Activated CD4-positive, alpha-beta T cell treated with anti-CD3 and anti-CD28 coated beads for 36 hours (primary cell): ENCODE measurements around the gene MAS1L. TPM values are rescaled to one million over a fixed set of nuclear protein-coding genes. Genes with fewer than 3 reads are reported as not detected.

ENCODE experiments used
- ATAC-seq: fragments of 200-7000 bp; cut with Tn5 transposase; one replicate; pipeline ENCODE4 v1.10.0; 2021; ENCODE audit warnings: mild to moderate bottlenecking, moderate library complexity
- CTCF ChIA-PET: fragments of 350-600 bp; sonication (Branson Sonifier 250); formaldehyde crosslinking; loops from one replicate; lab custom pipeline; 2021; ENCODE audit warnings: antibody characterized with exemption; lab: Charles Lee
- POLR2A ChIA-PET: fragments of 350-600 bp; sonication (Branson Sonifier 250); formaldehyde crosslinking; loops from one replicate; lab custom pipeline; 2021; ENCODE audit warnings: antibody characterized with exemption, inconsistent platforms; lab: Charles Lee
- DNase-seq: peaks from one replicate; pipeline ENCODE4 v3.0.0-alpha.2; 2020
- H3K27ac Mint-ChIP-seq: one replicate; pipeline ENCODE4 v1.8.0; 2021; ENCODE audit warnings: mixed read lengths
- H3K27me3 Mint-ChIP-seq: one replicate; pipeline ENCODE4 v1.8.0; 2021; ENCODE audit warnings: mixed read lengths
- H3K36me3 Mint-ChIP-seq: one replicate; pipeline ENCODE4 v1.8.0; 2021; ENCODE audit warnings: low read depth, mixed read lengths
- H3K4me1 Mint-ChIP-seq: one replicate; pipeline ENCODE4 v1.8.0; 2021; ENCODE audit warnings: mixed read lengths
- H3K4me3 Mint-ChIP-seq: one replicate; pipeline ENCODE4 v1.8.0; 2021; ENCODE audit warnings: mild to moderate bottlenecking, moderate library complexity, mixed read lengths
- H3K9me3 Mint-ChIP-seq: one replicate; pipeline ENCODE4 v1.8.0; 2021; ENCODE audit warnings: low read depth, mixed read lengths
- intact Hi-C, 2 experiments: fragments of 100-400 bp; cut with DNase I in 1 of 2; cut with micrococcal nuclease in 1 of 2; formaldehyde crosslinking; loops; one replicate each; pipeline versions ENCODE4 v1.14.2 to v1.15.1; 2022 to 2024; cut with DNase I, micrococcal nuclease
- total RNA-seq, 2 experiments: library from RNA; stranded (reverse); gene quantifications; one replicate each; pipeline ENCODE4 v1.2.3, GENCODE V29; 2021

Gene MAS1L
- total RNA-seq, 2 experiments from 2014 or later, result not detected

GRCh38 chr6:29524444-29525310 is 36.9 kb upstream of the MAS1L start:
- intact Hi-C loops, result no loop called here
- peaks cover 33% of the 10 kb centered on the region for H3K27me3 Mint-ChIP-seq
- POLR2A ChIA-PET, result interaction anchor here (0.7 kb wide), 1 partner anchor 71 kb away, joined by 4 read pairs; no protein-coding TSS in a partner anchor
- CTCF ChIA-PET, result no interaction called here
- no peak overlapping the region for H3K27ac Mint-ChIP-seq
- no peaks in the 10 kb centered on the region for H3K9me3 Mint-ChIP-seq
- no peaks in the 10 kb centered on the region for H3K4me1 Mint-ChIP-seq
- DNase-seq (no peak), ATAC-seq (no peak)
- no peaks in the 10 kb centered on the region for H3K36me3 Mint-ChIP-seq
- no peak overlapping the region for H3K4me3 Mint-ChIP-seq

GRCh38 chr6:29524044-29524443 is 36.3 kb upstream of the MAS1L start:
- ATAC-seq (no peak), DNase-seq (no peak)
- ChIA-PET POLR2A (no interaction called here), CTCF (no interaction called here)
- Mint-ChIP-seq H3K4me3 (no peak overlapping the region), H3K27ac (no peak overlapping the region), H3K9me3 (no peaks in the 10 kb centered on the region), H3K36me3 (no peaks in the 10 kb centered on the region), H3K27me3 (peaks cover 30% of the 10 kb centered on the region), H3K4me1 (no peaks in the 10 kb centered on the region)
- intact Hi-C loops, result no loop called here

- intact Hi-C loops, result no loop called here
- no peak for DNase-seq
- H3K27me3 Mint-ChIP-seq, result peaks cover 30% of the 10 kb centered on the region
- no peak overlapping the region for H3K27ac Mint-ChIP-seq
- POLR2A ChIA-PET, result no interaction called here
- CTCF ChIA-PET, result no interaction called here
- no peak for ATAC-seq
- no peaks in the 10 kb centered on the region for H3K9me3 Mint-ChIP-seq
- no peaks in the 10 kb centered on the region for H3K4me1 Mint-ChIP-seq
- H3K4me3 Mint-ChIP-seq, result no peak overlapping the region
- no peaks in the 10 kb centered on the region for H3K36me3 Mint-ChIP-seq
Observed at GRCh38 chr6:29522227-29522626, 34.5 kb upstream of the MAS1L start.

GRCh38 chr6:29521006-29521680 is 33.4 kb upstream of the MAS1L start:
- Mint-ChIP-seq H3K27ac (no peak overlapping the region), H3K36me3 (no peaks in the 10 kb centered on the region), H3K4me1 (peaks cover 3% of the 10 kb centered on the region), H3K9me3 (no peaks in the 10 kb centered on the region), H3K4me3 (no peak overlapping the region), H3K27me3 (peaks cover 32% of the 10 kb centered on the region)
- ChIA-PET POLR2A (no interaction called here), CTCF (no interaction called here)
- DNase-seq, result no peak
- intact Hi-C loops, result no loop called here
- no peak for ATAC-seq

GRCh38 chr6:29520232-29520631 is 32.5 kb upstream of the MAS1L start:
- intact Hi-C loops, result no loop called here
- Mint-ChIP-seq H3K27ac (no peak overlapping the region), H3K27me3 (peaks cover 23% of the 10 kb centered on the region), H3K36me3 (no peaks in the 10 kb centered on the region), H3K4me3 (no peak overlapping the region), H3K9me3 (no peaks in the 10 kb centered on the region), H3K4me1 (peaks cover 7% of the 10 kb centered on the region)
- CTCF ChIA-PET, result no interaction called here
- POLR2A ChIA-PET, result no interaction called here
- no peak for DNase-seq
- ATAC-seq, result no peak

- Mint-ChIP-seq H3K9me3 (no peaks in the 10 kb centered on the region), H3K27me3 (peaks cover 23% of the 10 kb centered on the region), H3K4me3 (no peak overlapping the region), H3K36me3 (no peaks in the 10 kb centered on the region), H3K4me1 (peaks cover 7% of the 10 kb centered on the region), H3K27ac (no peak overlapping the region)
- ChIA-PET POLR2A (no interaction called here), CTCF (no interaction called here)
- intact Hi-C loops, result no loop called here
- no peak for DNase-seq
- ATAC-seq, result no peak
Observed at GRCh38 chr6:29519291-29520010, 31.7 kb upstream of the MAS1L start.

GRCh38 chr6:29517728-29518440 is 30.1 kb upstream of the MAS1L start:
- Mint-ChIP-seq H3K36me3 (no peaks in the 10 kb centered on the region), H3K9me3 (no peaks in the 10 kb centered on the region), H3K27me3 (peaks cover 20% of the 10 kb centered on the region), H3K4me3 (no peak overlapping the region), H3K27ac (no peak overlapping the region), H3K4me1 (peaks cover 7% of the 10 kb centered on the region)
- ChIA-PET POLR2A (no interaction called here), CTCF (no interaction called here)
- DNase-seq, result no peak
- intact Hi-C loops, result no loop called here
- ATAC-seq, result no peak

- H3K9me3 Mint-ChIP-seq, result no peaks in the 10 kb centered on the region
- no peaks in the 10 kb centered on the region for H3K36me3 Mint-ChIP-seq
- CTCF ChIA-PET, result no interaction called here
- H3K27ac Mint-ChIP-seq, result no peak overlapping the region
- no peak for DNase-seq
- POLR2A ChIA-PET, result no interaction called here
- intact Hi-C loops, result no loop called here
- H3K4me3 Mint-ChIP-seq, result no peak overlapping the region
- H3K27me3 Mint-ChIP-seq, result peaks cover 18% of the 10 kb centered on the region
- peaks cover 7% of the 10 kb centered on the region for H3K4me1 Mint-ChIP-seq
- ATAC-seq, result no peak
Observed at GRCh38 chr6:29517245-29517644, 29.5 kb upstream of the MAS1L start.

GRCh38 chr6:29516108-29516507 is 28.4 kb upstream of the MAS1L start:
- peak; percentile 61 for DNase-seq
- intact Hi-C loops, result no loop called here
- POLR2A ChIA-PET, result no interaction called here
- H3K4me1 Mint-ChIP-seq, result peaks cover 7% of the 10 kb centered on the region
- peaks cover 18% of the 10 kb centered on the region for H3K27me3 Mint-ChIP-seq
- H3K36me3 Mint-ChIP-seq, result no peaks in the 10 kb centered on the region
- H3K4me3 Mint-ChIP-seq, result no peak overlapping the region
- ATAC-seq, result peak; percentile 99
- CTCF ChIA-PET, result interaction anchor here (1.3 kb wide), 1 partner anchor 10 kb away, joined by 3 read pairs; no protein-coding TSS in a partner anchor
- no peaks in the 10 kb centered on the region for H3K9me3 Mint-ChIP-seq
- H3K27ac Mint-ChIP-seq, result no peak overlapping the region

- no peak overlapping the region for H3K27ac Mint-ChIP-seq
- H3K4me1 Mint-ChIP-seq, result peaks cover 1% of the 10 kb centered on the region
- DNase-seq (no peak), ATAC-seq (no peak)
- intact Hi-C loops, result no loop called here
- no peaks in the 10 kb centered on the region for H3K9me3 Mint-ChIP-seq
- CTCF ChIA-PET, result interaction anchor here (0.8 kb wide), 1 partner anchor 140 kb away, joined by 4 read pairs; no protein-coding TSS in a partner anchor
- no peak overlapping the region for H3K4me3 Mint-ChIP-seq
- POLR2A ChIA-PET, result no interaction called here
- H3K27me3 Mint-ChIP-seq, result peaks cover 16% of the 10 kb centered on the region
- no peaks in the 10 kb centered on the region for H3K36me3 Mint-ChIP-seq
Observed at GRCh38 chr6:29510746-29511300, 23.1 kb upstream of the MAS1L start.

- no peak for ATAC-seq
- H3K9me3 Mint-ChIP-seq, result no peaks in the 10 kb centered on the region
- H3K4me1 Mint-ChIP-seq, result no peaks in the 10 kb centered on the region
- H3K27ac Mint-ChIP-seq, result no peak overlapping the region
- peaks cover 16% of the 10 kb centered on the region for H3K27me3 Mint-ChIP-seq
- no peaks in the 10 kb centered on the region for H3K36me3 Mint-ChIP-seq
- no peak for DNase-seq
- CTCF ChIA-PET, result no interaction called here
- intact Hi-C loops, result no loop called here
- POLR2A ChIA-PET, result no interaction called here
- no peak overlapping the region for H3K4me3 Mint-ChIP-seq
Observed at GRCh38 chr6:29510202-29510601, 22.4 kb upstream of the MAS1L start.
